Panc1 (cell line): ENCODE results near the gene SFRP5.

Source experiments
- CTCF ChIP-seq: fragments of 450-650 bp; IDR thresholded peaks from 2 replicates; pipeline ENCODE4 v1.5.1; 2017; ENCODE audit warnings: mild to moderate bottlenecking
- POLR2AphosphoS5 ChIP-seq: IDR thresholded peaks from 2 replicates; pipeline ENCODE4 v1.6.1; 2012; ENCODE audit warnings: mild to moderate bottlenecking, low read depth, low read length, moderate library complexity
- REST ChIP-seq, 2 experiments: IDR thresholded peaks; 2 replicates each; pipeline ENCODE4 v1.6.1; 2011 to 2012; ENCODE audit warnings: low read depth in 2 of 2, control low read depth in 1 of 2, low read length in 1 of 2, mild to moderate bottlenecking in 1 of 2, moderate library complexity in 1 of 2; ENCODE audit not compliant: insufficient read depth in 1 of 2
- SIN3A ChIP-seq: IDR thresholded peaks from 2 replicates; pipeline ENCODE4 v1.6.1; 2012; ENCODE audit warnings: low read depth, mild to moderate bottlenecking, low read length, moderate library complexity, borderline replicate concordance; ENCODE audit not compliant: insufficient read depth
- TCF7L2 ChIP-seq: IDR thresholded peaks from 2 replicates; pipeline ENCODE4 v1.6.1; 2011; ENCODE audit warnings: mild to moderate bottlenecking, low read depth, low read length, inconsistent platforms

GRCh38 chr10:97800474-97800873 lies 28.7 kb upstream of the SFRP5 start:
- TF ChIP-seq CTCF, result no peak
- TF ChIP-seq POLR2AphosphoS5, result no peak
- TF ChIP-seq REST (IDR thresholded peaks at IDR 0.05; ENCODE audit: insufficient read depth in 1 of 2, low read depth in 2 of 2, low read length in 1 of 2), result no peak
- TF ChIP-seq TCF7L2, result no peak
- no peak for TF ChIP-seq SIN3A
